Measurements from ENCODE around the gene CFAP157.

CFAP157 gene

DNA sequence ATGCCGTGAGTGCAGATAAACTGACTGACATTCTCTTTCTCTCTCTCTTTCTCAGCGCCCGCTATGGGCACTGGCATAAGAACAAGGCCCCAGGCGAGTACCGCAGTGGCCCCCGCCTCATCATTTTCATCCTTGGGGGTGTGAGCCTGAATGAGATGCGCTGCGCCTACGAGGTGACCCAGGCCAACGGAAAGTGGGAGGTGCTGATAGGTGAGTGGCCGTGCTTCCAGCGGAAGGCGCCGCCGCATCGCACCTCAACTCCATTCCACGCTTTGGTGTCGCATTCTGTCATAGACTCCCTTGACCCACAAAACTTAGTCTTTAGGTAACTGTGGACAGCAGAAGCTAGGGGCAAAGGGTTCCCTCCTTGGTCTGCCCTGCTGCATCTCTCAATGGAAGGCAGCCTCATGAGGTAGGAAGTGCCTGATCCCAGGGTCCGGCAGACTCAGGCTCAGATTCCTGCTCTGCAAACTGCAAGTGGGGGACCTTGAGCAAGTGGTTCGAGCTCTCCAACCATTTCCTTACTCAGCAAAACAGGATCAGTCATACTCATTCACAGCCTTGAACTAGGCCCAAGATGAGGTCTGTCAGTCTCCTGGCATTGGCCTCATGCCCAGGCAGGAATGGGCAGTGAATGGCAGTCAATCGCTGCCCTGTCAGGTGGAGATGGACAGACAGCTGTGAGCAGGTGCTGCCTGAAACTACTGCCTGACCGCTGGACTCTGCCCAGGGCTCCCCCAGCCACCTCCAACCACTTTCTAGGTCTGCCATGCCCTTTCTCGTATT, 24.2 kb upstream of the CFAP157 start:
- no peak for DNase-seq (ENCODE audit: low read depth)
- TF ChIP-seq, protein P1, sequence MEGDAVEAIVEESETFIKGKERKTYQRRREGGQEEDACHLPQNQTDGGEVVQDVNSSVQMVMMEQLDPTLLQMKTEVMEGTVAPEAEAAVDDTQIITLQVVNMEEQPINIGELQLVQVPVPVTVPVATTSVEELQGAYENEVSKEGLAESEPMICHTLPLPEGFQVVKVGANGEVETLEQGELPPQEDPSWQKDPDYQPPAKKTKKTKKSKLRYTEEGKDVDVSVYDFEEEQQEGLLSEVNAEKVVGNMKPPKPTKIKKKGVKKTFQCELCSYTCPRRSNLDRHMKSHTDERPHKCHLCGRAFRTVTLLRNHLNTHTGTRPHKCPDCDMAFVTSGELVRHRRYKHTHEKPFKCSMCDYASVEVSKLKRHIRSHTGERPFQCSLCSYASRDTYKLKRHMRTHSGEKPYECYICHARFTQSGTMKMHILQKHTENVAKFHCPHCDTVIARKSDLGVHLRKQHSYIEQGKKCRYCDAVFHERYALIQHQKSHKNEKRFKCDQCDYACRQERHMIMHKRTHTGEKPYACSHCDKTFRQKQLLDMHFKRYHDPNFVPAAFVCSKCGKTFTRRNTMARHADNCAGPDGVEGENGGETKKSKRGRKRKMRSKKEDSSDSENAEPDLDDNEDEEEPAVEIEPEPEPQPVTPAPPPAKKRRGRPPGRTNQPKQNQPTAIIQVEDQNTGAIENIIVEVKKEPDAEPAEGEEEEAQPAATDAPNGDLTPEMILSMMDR (conservative IDR thresholded peaks at IDR 0.05; ENCODE audit: low read length), result no peak
- no peak overlapping the region for H3K4me3 ChIP-seq (ENCODE audit: low read length)

DNA sequence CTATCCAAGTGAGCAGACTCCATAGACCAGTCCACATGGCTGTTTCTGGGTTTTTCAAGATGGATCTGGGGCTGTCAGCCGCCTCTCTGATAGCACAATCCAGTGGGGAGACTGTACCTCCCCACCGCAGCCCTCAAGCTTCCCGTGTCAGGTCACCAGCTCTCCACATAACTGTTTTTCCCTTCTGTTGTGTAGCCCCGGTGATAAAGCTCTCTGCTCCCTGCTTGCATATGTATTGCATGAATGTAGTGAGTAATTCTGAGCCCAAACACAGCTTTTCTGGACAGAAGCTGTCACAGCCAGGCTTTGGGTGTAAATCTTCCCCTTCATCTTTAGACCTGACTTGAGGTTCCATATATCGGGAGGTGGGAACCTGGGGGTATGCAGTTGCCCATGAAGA, 23.1 kb upstream of the CFAP157 start:
- H3K4me3 ChIP-seq (ENCODE audit: low read length), result no peak overlapping the region
- DNase-seq (ENCODE audit: low read depth), result peak; percentile 77
- TF ChIP-seq, protein P1 (conservative IDR thresholded peaks at IDR 0.05; ENCODE audit: low read length), result no peak

DNA sequence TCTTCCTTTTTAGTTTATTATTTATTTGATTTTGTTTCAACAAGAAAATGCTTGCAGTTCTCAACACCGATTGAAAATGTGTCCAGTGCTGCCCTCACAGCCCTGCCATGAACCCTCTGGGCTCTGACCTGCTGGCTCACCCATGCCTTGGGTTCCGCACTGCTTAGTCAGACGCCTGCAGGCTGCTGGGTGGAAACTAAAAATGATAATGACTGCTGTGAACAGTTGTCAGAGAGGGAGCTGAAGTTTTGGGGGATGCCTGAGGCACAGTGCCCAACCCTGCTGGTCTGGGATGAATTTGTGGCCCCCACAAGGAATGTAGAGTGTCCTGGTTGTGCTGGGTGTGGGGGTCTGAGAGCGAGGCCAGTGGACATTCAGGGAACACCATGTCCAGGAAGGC, 22.2 kb upstream of the CFAP157 start:
- peak; percentile 58 for DNase-seq (ENCODE audit: low read depth)
- TF ChIP-seq, protein P1 (conservative IDR thresholded peaks at IDR 0.05; ENCODE audit: low read length), result no peak
- H3K4me3 ChIP-seq (ENCODE audit: low read length), result no peak overlapping the region

DNA sequence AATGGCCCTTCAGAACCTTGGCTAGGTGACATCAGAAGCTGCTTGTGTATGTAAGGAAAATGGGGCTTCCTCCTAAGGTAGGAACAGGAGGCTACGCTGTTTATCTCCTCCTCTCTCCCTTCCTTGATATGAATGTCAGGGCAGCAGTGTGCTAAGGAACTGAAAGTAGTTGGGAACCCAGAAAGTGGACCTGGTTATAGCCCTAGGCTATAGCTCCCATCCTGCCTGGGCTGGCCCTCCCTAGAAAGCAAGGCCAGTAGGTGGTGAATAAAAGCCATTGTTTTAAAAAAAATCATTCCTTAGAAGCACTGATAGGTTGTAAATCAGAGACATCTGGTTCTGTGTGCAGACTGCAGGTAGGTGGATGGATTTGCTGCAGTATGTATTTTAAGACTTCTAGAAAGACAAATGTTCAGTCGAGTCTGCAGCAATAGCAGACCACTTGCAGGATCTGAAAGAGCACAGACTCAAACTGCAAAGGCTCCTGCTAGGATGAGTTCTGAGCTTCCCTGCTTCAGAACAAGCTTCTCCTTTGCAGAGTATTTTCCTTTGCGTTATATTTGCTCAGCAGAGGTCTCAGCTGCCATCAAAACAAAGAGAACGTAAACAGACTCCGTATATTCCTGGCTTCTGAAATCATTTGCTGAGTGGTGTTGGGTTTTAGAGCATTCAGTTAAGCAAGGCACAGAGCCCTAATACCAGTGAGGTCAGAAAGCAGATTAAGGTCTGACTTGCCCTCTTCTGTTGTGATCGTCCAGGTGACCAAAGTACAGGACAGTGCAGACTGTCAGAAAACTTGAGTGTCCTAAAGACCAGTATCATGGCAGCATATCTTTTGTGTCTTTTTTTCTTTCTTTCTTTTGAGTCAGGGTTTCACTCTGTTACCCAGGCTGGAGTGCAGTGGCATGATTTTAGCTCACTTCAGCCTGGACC, 20.1 kb upstream of the CFAP157 start:
- no peak overlapping the region for H3K4me3 ChIP-seq (ENCODE audit: low read length)
- no peak for DNase-seq (ENCODE audit: low read depth)
- TF ChIP-seq, protein P1 (conservative IDR thresholded peaks at IDR 0.05; ENCODE audit: low read length), result no peak

DNA sequence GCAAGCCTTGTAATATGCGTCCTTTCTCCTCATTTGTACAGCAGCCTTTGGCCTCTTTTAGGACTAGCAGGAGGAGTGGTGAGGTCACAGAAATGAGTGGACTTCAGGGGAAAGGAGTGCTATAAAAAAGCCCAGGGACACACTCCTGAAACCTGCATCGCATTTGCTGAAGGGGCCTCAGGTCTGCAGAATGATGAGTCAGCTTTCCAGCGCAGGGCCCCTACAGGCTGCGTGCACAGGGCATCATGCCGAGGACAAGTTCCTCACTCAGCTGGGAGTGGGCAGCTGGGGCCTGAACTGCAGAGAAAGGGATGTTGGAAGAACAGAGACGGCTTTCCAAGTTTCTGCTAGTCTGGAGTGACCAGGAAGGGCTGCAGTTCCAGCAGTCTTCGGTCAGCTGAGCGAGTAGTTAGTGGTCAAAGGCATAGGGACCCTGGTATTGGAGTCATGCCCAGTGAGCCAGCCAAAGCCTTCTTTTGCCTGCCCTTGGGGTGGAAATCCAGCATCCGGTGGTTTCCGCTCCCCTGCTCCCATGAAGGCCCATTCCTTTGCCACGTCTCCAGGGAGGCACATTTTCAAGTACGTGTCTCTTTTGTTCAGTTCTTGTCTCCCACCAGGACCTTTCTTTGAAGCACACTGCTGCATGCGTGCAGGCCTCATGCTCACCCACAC, 17.3 kb upstream of the CFAP157 start:
- DNase-seq (ENCODE audit: low read depth), result no peak

DNA sequence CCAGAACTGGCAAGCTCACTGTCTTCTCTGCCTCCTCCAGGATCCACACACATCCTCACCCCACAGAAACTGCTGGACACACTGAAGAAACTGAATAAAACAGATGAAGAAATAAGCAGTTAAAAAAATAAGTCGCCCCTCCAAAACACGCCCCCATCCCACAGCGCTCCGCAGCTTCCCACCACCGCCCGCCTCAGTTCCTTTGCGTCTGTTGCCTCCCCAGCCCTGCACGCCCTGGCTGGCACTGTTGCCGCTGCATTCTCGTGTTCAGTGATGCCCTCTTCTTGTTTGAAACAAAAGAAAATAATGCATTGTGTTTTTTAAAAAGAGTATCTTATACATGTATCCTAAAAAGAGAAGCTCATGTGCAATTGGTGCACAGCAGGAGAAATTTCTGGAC, 16.1 kb upstream of the CFAP157 start:
- DNase-seq (ENCODE audit: low read depth), result no peak
- no peak overlapping the region for H3K4me3 ChIP-seq (ENCODE audit: low read length)
- TF ChIP-seq, protein P1 (conservative IDR thresholded peaks at IDR 0.05; ENCODE audit: low read length), result no peak

More for the DNA sequence above, 17.3 kb upstream of the CFAP157 start:
- TF ChIP-seq, protein P1 (conservative IDR thresholded peaks at IDR 0.05; ENCODE audit: low read length), result no peak
- no peak overlapping the region for H3K4me3 ChIP-seq (ENCODE audit: low read length)

Measured in AG10803 (cell line).